D721Med (cell line): ENCODE data around the gene RFLNA.
A peak's percentile ranks its signal among the peaks of the same experiment; 100 is the strongest.

Experiments
- DNase-seq: peaks from one replicate; pipeline ENCODE4 v3.0.0; 2011; ENCODE audit warnings: low spot score; ENCODE audit not compliant: insufficient read length
- FAIRE-seq: peaks from 2 replicates; lab custom pipeline; 2011; peaks lifted over from hg19 to GRCh38; lab: Jason Lieb, UNC
- TF ChIP-seq, protein P1 (sequence below): IDR thresholded peaks from 2 replicates; pipeline ENCODE4 v1.5.1; 2012; ENCODE audit warnings: mild to moderate bottlenecking, control low read depth; ENCODE audit not compliant: insufficient read depth; ENCODE audit errors: missing control alignments

RFLNA gene

GRCh38 chr12:124345795-124346194, 50.9 kb downstream of the RFLNA start:
- no peak for DNase-seq
- no peak for FAIRE-seq
- TF ChIP-seq, protein P1, sequence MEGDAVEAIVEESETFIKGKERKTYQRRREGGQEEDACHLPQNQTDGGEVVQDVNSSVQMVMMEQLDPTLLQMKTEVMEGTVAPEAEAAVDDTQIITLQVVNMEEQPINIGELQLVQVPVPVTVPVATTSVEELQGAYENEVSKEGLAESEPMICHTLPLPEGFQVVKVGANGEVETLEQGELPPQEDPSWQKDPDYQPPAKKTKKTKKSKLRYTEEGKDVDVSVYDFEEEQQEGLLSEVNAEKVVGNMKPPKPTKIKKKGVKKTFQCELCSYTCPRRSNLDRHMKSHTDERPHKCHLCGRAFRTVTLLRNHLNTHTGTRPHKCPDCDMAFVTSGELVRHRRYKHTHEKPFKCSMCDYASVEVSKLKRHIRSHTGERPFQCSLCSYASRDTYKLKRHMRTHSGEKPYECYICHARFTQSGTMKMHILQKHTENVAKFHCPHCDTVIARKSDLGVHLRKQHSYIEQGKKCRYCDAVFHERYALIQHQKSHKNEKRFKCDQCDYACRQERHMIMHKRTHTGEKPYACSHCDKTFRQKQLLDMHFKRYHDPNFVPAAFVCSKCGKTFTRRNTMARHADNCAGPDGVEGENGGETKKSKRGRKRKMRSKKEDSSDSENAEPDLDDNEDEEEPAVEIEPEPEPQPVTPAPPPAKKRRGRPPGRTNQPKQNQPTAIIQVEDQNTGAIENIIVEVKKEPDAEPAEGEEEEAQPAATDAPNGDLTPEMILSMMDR: no peak

- TF ChIP-seq, protein P1: no peak
- FAIRE-seq: no peak
- DNase-seq: no peak
Measured at GRCh38 chr12:124346425-124347168, 51.7 kb downstream of the RFLNA start.

- FAIRE-seq (no peak), DNase-seq (no peak)
- TF ChIP-seq, protein P1: no peak
Measured at GRCh38 chr12:124347335-124347734, 52.4 kb downstream of the RFLNA start.

GRCh38 chr12:124347805-124348658, 53.1 kb downstream of the RFLNA start:
- TF ChIP-seq, protein P1: peak; percentile 29
- DNase-seq: no peak
- FAIRE-seq: no peak

DNA sequence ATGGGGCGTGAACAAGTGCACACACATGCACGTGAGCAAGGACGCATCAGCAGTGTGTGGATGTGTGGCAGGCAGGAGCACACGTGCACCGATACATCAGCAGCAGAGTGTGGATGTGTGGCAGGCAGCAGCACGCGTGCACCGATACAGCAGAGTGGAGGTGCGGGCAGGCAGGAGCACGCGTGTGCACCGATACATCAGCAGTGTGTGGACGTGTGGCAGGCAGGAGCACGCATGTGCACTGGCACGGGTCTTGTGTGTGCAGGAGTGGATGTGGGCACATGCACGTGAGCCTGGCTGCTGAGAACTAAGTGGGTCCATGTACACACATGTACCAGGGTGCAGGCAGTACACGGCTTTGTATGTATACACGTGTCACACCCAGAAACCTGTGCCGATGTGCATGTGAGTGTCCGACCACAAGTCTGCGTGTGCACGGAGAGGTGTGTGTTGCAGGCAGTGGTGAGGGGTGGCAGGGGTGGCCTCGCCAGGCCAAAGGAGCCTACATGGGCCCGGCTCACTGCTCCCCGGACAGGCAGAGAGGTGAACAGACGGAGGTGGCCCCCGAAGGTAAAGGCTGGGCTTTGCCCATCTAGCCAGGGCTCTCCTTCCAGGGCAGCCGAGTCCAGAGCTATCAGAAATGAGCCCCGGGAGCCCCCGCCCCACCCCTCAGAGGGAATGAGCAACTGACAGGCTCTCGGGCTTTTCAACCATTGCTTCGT, 53.9 kb downstream of the RFLNA start:
- TF ChIP-seq, protein P1: no peak
- FAIRE-seq (no peak), DNase-seq (no peak)

DNA sequence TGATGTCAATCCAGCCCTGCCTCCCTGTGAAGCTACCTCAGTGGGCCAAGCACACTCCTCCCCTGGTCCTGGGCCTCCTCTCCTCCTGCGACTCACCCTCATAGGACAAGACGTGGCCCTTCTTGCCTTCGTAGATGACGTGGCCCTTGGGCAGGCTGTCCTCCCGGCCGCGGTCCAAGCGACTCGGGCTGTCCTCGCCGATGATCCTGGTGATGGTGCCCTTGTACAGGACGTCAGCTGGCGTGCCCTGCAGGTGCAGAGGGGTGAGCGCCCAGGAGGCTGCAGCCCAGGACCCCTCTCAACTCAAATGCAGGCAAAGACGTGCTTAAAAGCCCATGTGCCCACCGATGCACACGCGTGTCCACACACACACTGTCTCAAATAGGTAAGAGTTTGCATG, 55.6 kb downstream of the RFLNA start:
- DNase-seq (no peak), FAIRE-seq (no peak)
- TF ChIP-seq, protein P1: no peak
